ENCODE measurements around the gene PIWIL4.

PIWIL4 gene

GRCh38 chr11:94664346-94664745 lies 97.2 kb downstream of the PIWIL4 start:
- Histone ChIP-seq H3K27ac (ENCODE audit: low read depth, low read length) (no peak overlapping the region), H3K27me3 (ENCODE audit: low read length) (no peaks in the 10 kb centered on the region), H3F3A (ENCODE audit: insufficient read depth) (no peaks in the 10 kb centered on the region), H3K9ac (ENCODE audit: low read length) (no peak overlapping the region), H3K9me3 (ENCODE audit: insufficient read depth, low read length) (no peaks in the 10 kb centered on the region), H3K4me3 (ENCODE audit: insufficient read depth, low read length, poor library complexity, severe bottlenecking) (no peak overlapping the region), H3K9me2 (replicated peaks; ENCODE audit: insufficient read depth, low read length) (no peaks in the 10 kb centered on the region), H4K20me1 (ENCODE audit: low read depth, low read length) (no peaks in the 10 kb centered on the region), H3K36me3 (ENCODE audit: low read length) (no peaks in the 10 kb centered on the region), H3K79me2 (ENCODE audit: insufficient read depth, low read length) (no peaks in the 10 kb centered on the region), H2AFZ (ENCODE audit: low read depth, low read length, severe bottlenecking) (no peak overlapping the region), H3K4me2 (ENCODE audit: low read depth, low read length, poor library complexity, severe bottlenecking) (no peak overlapping the region)
- TF ChIP-seq, protein P1, sequence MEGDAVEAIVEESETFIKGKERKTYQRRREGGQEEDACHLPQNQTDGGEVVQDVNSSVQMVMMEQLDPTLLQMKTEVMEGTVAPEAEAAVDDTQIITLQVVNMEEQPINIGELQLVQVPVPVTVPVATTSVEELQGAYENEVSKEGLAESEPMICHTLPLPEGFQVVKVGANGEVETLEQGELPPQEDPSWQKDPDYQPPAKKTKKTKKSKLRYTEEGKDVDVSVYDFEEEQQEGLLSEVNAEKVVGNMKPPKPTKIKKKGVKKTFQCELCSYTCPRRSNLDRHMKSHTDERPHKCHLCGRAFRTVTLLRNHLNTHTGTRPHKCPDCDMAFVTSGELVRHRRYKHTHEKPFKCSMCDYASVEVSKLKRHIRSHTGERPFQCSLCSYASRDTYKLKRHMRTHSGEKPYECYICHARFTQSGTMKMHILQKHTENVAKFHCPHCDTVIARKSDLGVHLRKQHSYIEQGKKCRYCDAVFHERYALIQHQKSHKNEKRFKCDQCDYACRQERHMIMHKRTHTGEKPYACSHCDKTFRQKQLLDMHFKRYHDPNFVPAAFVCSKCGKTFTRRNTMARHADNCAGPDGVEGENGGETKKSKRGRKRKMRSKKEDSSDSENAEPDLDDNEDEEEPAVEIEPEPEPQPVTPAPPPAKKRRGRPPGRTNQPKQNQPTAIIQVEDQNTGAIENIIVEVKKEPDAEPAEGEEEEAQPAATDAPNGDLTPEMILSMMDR (IDR thresholded peaks at IDR 0.05; ENCODE audit: insufficient read depth, low read length, poor library complexity, severe bottlenecking): no peak
- no peak for TF ChIP-seq EZH2phosphoT487 (conservative IDR thresholded peaks at IDR 0.05; ENCODE audit: low read length)

GRCh38 chr11:94665116-94665659 lies 98.0 kb downstream of the PIWIL4 start:
- H3K9ac ChIP-seq (ENCODE audit: low read length): no peak overlapping the region
- no peaks in the 10 kb centered on the region for H3F3A ChIP-seq (ENCODE audit: insufficient read depth)
- H3K9me3 ChIP-seq (ENCODE audit: insufficient read depth, low read length): no peaks in the 10 kb centered on the region
- H3K9me2 ChIP-seq (replicated peaks; ENCODE audit: insufficient read depth, low read length): no peaks in the 10 kb centered on the region
- H3K27ac ChIP-seq (ENCODE audit: low read depth, low read length): no peak overlapping the region
- TF ChIP-seq, protein P1 (IDR thresholded peaks at IDR 0.05; ENCODE audit: insufficient read depth, low read length, poor library complexity, severe bottlenecking): no peak
- no peak for TF ChIP-seq EZH2phosphoT487 (conservative IDR thresholded peaks at IDR 0.05; ENCODE audit: low read length)
- no peak overlapping the region for H3K4me2 ChIP-seq (ENCODE audit: low read depth, low read length, poor library complexity, severe bottlenecking)
- no peak overlapping the region for H3K4me3 ChIP-seq (ENCODE audit: insufficient read depth, low read length, poor library complexity, severe bottlenecking)
- no peaks in the 10 kb centered on the region for H4K20me1 ChIP-seq (ENCODE audit: low read depth, low read length)
- no peak overlapping the region for H2AFZ ChIP-seq (ENCODE audit: low read depth, low read length, severe bottlenecking)
- no peaks in the 10 kb centered on the region for H3K36me3 ChIP-seq (ENCODE audit: low read length)
- H3K79me2 ChIP-seq (ENCODE audit: insufficient read depth, low read length): no peaks in the 10 kb centered on the region
- no peaks in the 10 kb centered on the region for H3K27me3 ChIP-seq (ENCODE audit: low read length)

- no peak overlapping the region for H3K9ac ChIP-seq (ENCODE audit: low read length)
- 0 out of 2 replicates have a peak, but pooled peaks cover 4% of the 10 kb centered on the region for H3K9me3 ChIP-seq (ENCODE audit: insufficient read depth, low read length)
- H3K27ac ChIP-seq (ENCODE audit: low read depth, low read length): no peak overlapping the region
- H4K20me1 ChIP-seq (ENCODE audit: low read depth, low read length): no peaks in the 10 kb centered on the region
- no peak for TF ChIP-seq EZH2phosphoT487 (conservative IDR thresholded peaks at IDR 0.05; ENCODE audit: low read length)
- TF ChIP-seq, protein P1 (IDR thresholded peaks at IDR 0.05; ENCODE audit: insufficient read depth, low read length, poor library complexity, severe bottlenecking): no peak
- H3K36me3 ChIP-seq (ENCODE audit: low read length): no peaks in the 10 kb centered on the region
- H3K27me3 ChIP-seq (ENCODE audit: low read length): no peaks in the 10 kb centered on the region
- no peak overlapping the region for H3K4me3 ChIP-seq (ENCODE audit: insufficient read depth, low read length, poor library complexity, severe bottlenecking)
- H3K79me2 ChIP-seq (ENCODE audit: insufficient read depth, low read length): no peaks in the 10 kb centered on the region
- H3F3A ChIP-seq (ENCODE audit: insufficient read depth): no peaks in the 10 kb centered on the region
- H3K9me2 ChIP-seq (replicated peaks; ENCODE audit: insufficient read depth, low read length): no peaks in the 10 kb centered on the region
- no peak overlapping the region for H2AFZ ChIP-seq (ENCODE audit: low read depth, low read length, severe bottlenecking)
- no peak overlapping the region for H3K4me2 ChIP-seq (ENCODE audit: low read depth, low read length, poor library complexity, severe bottlenecking)
Observed at GRCh38 chr11:94666792-94667721, 99.9 kb downstream of the PIWIL4 start.

All from SU-DHL-6 (cell line).